Endodermal cell (in vitro differentiated cells): Measurements from ENCODE around the gene NIPBL. TPM values are rescaled to one million over a fixed set of nuclear protein-coding genes. Genes with fewer than 3 reads are reported as not detected.

ENCODE experiments used
- DNase-seq: peaks from one replicate; pipeline ENCODE4 v3.0.0-alpha.2; 2017
- H3K27ac ChIP-seq: 2 replicates; pipeline ENCODE4 v1.5.1; 2013; ENCODE audit warnings: mild to moderate bottlenecking, low read depth, low read length, moderate library complexity
- H3K27me3 ChIP-seq: 2 replicates; pipeline ENCODE4 v1.6.1; 2013; ENCODE audit warnings: mild to moderate bottlenecking, low read length, moderate library complexity; ENCODE audit not compliant: insufficient read depth, control insufficient read depth, poor library complexity, severe bottlenecking
- H3K36me3 ChIP-seq: 2 replicates; pipeline ENCODE4 v1.7.0; 2013; ENCODE audit warnings: mild to moderate bottlenecking, low read length, moderate library complexity; ENCODE audit not compliant: control insufficient read depth, insufficient read depth
- H3K4me1 ChIP-seq: one replicate; pipeline ENCODE4 v1.7.0; 2013; ENCODE audit warnings: low read length; ENCODE audit not compliant: control insufficient read depth, insufficient read depth
- H3K4me3 ChIP-seq: 2 replicates; pipeline ENCODE4 v1.5.1; 2013; ENCODE audit warnings: mild to moderate bottlenecking, low read length, moderate library complexity
- H3K9ac ChIP-seq: 2 replicates; pipeline ENCODE4 v1.6.1; 2013; ENCODE audit warnings: mild to moderate bottlenecking, low read length, moderate library complexity; ENCODE audit not compliant: poor library complexity, severe bottlenecking; ENCODE audit errors: extremely low read depth
- H3K9me3 ChIP-seq: 2 replicates; pipeline ENCODE4 v1.6.1; 2013; ENCODE audit warnings: mild to moderate bottlenecking, low read length, moderate library complexity; ENCODE audit not compliant: control insufficient read depth
- H3K27ac Mint-ChIP-seq: 2 replicates; pipeline ENCODE4 v1.8.0; 2020; ENCODE audit warnings: mixed read lengths
- H3K27me3 Mint-ChIP-seq: 2 replicates; pipeline ENCODE4 v1.8.0; 2021; ENCODE audit warnings: mild to moderate bottlenecking, mixed read lengths; ENCODE audit not compliant: insufficient read depth
- H3K36me3 Mint-ChIP-seq: 2 replicates; pipeline ENCODE4 v1.8.0; 2020; ENCODE audit warnings: low read depth, mixed read lengths
- H3K4me1 Mint-ChIP-seq: 2 replicates; pipeline ENCODE4 v1.8.0; 2020; ENCODE audit warnings: mixed read lengths
- H3K4me3 Mint-ChIP-seq: 2 replicates; pipeline ENCODE4 v1.8.0; 2020; ENCODE audit warnings: mild to moderate bottlenecking, moderate library complexity, mixed read lengths
- H3K9me3 Mint-ChIP-seq: 2 replicates; pipeline ENCODE4 v1.8.0; 2020; ENCODE audit warnings: mild to moderate bottlenecking, mixed read lengths
- WGBS, 2 experiments: methylation state at CpG; one replicate each; pipeline versions ENCODE4 v1.1.5 to v1.1.7; 2013; ENCODE audit warnings: missing lambda C conversion rate in 2 of 2, mixed read lengths in 1 of 2; ENCODE audit not compliant: insufficient coverage in 1 of 2, insufficient read length in 1 of 2; 5-methylcytosine and 5-hydroxymethylcytosine counted together
- total RNA-seq, 2 donors: library from RNA; stranded (reverse); fragmentation: NEBNext Ultra II Directional in 1 of 2; extraction: Animal tissue kit (Norgen Biotek cat#: 25700) in 1 of 2; gene quantifications; 2 replicates in 1 of 2; 3 replicates in 1 of 2; pipeline ENCODE4 v1.2.1, GENCODE V29; 2021
- TF ChIP-seq, protein P1 (sequence below): fragments of 200-600 bp; sonication (generic); conservative IDR thresholded peaks from 2 replicates; pipeline ENCODE4 v1.5.0; 2021; ENCODE audit warnings: antibody characterized with exemption, mild to moderate bottlenecking

NIPBL gene
- total RNA-seq, 2 donors from 2014 or later: 63.3 to 65.8 TPM

DNA sequence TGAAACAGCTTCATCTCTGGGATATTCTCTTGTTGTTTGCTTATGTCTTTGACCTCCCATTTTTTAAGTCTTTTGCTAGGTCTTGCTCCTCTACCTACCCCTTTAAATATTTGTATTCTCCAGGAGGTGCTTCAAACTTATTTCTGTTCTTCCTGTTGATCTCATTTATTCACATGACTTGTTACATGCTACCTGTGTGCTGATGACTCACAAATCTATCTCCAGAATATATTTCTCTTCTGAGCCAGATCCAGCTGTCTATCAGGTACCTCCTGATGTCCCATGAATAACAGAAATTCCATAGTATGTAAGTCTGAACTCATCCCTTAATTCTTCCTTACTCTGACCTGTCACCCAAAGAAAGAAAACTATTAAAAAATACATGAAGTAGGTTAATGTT, 11.0 kb downstream of the NIPBL start:
- Mint-ChIP-seq H3K27ac (peak overlapping the region; percentile 5), H3K36me3 (peaks cover 27% of the 10 kb centered on the region), H3K4me1 (peaks cover 11% of the 10 kb centered on the region), H3K9me3 (peaks cover 5% of the 10 kb centered on the region), H3K4me3 (no peak overlapping the region), H3K27me3 (no peaks in the 10 kb centered on the region)
- Histone ChIP-seq H3K4me1 (peaks cover 4% of the 10 kb centered on the region), H3K4me3 (no peak overlapping the region), H3K9ac (no peak overlapping the region), H3K36me3 (peaks cover 16% of the 10 kb centered on the region), H3K27me3 (no peaks in the 10 kb centered on the region), H3K9me3 (peaks cover 6% of the 10 kb centered on the region), H3K27ac (no peak overlapping the region)
- TF ChIP-seq, protein P1, sequence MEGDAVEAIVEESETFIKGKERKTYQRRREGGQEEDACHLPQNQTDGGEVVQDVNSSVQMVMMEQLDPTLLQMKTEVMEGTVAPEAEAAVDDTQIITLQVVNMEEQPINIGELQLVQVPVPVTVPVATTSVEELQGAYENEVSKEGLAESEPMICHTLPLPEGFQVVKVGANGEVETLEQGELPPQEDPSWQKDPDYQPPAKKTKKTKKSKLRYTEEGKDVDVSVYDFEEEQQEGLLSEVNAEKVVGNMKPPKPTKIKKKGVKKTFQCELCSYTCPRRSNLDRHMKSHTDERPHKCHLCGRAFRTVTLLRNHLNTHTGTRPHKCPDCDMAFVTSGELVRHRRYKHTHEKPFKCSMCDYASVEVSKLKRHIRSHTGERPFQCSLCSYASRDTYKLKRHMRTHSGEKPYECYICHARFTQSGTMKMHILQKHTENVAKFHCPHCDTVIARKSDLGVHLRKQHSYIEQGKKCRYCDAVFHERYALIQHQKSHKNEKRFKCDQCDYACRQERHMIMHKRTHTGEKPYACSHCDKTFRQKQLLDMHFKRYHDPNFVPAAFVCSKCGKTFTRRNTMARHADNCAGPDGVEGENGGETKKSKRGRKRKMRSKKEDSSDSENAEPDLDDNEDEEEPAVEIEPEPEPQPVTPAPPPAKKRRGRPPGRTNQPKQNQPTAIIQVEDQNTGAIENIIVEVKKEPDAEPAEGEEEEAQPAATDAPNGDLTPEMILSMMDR: no peak
- DNase-seq: no peak

DNA sequence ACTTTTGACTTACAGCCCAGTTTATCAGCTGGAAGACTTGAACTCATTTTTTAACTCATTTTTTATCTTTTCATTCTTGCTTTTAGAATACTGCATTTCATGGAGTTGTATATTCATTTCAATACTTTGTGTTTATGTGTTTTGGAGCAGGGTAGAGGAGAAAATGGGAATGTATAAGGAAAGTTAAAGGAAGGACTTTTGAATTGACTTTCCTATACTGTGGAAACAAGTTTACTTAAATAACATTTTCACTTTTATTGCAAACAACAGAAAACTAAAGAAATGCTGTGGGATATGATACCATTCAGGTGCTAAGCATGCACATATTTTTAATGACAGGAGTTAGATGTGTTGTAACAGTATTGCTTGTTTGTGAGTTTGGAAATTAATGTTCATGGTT, 11.7 kb downstream of the NIPBL start:
- H3K27ac ChIP-seq: no peak overlapping the region
- no peak overlapping the region for H3K9ac ChIP-seq
- DNase-seq: no peak
- Mint-ChIP-seq H3K4me1 (peaks cover 11% of the 10 kb centered on the region), H3K27ac (no peak overlapping the region), H3K36me3 (peaks cover 27% of the 10 kb centered on the region), H3K27me3 (no peaks in the 10 kb centered on the region), H3K9me3 (peaks cover 5% of the 10 kb centered on the region), H3K4me3 (no peak overlapping the region)
- H3K4me1 ChIP-seq: peaks cover 4% of the 10 kb centered on the region
- H3K36me3 ChIP-seq: peaks cover 16% of the 10 kb centered on the region
- no peak overlapping the region for H3K4me3 ChIP-seq
- no peaks in the 10 kb centered on the region for H3K27me3 ChIP-seq
- peaks cover 6% of the 10 kb centered on the region for H3K9me3 ChIP-seq
- TF ChIP-seq, protein P1: no peak

DNA sequence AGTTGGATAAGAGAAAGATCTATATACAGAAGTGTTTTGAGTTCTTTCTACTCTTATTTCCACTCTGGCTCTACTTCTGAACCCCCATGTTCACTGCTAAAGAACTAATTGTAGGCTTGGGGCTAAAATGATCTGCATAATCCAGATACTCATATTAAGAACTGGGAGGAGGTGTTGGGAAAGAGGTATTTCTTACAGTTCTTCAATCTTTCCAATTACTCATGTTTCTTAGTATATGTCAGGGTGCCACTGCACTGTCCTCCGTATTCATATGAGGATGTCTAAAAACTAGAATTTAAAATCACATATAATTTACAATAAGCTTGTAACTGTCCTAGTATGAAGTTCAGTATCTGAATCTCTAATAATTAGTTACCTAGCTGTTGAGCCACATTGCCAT, 12.7 kb downstream of the NIPBL start:
- 100% methylated on average over 1 of the region's 1 CpG; no CpG with 5 or more reads in 1 of the 2 experiments for WGBS, 2 experiments
- no peak overlapping the region for H3K4me3 Mint-ChIP-seq
- no peaks in the 10 kb centered on the region for H3K27me3 Mint-ChIP-seq

More for the DNA sequence above, 12.7 kb downstream of the NIPBL start:
- peaks cover 11% of the 10 kb centered on the region for H3K4me1 Mint-ChIP-seq
- H3K9me3 Mint-ChIP-seq: peaks cover 5% of the 10 kb centered on the region
- peaks cover 27% of the 10 kb centered on the region for H3K36me3 Mint-ChIP-seq
- H3K36me3 ChIP-seq: peaks cover 16% of the 10 kb centered on the region
- no peak overlapping the region for H3K27ac Mint-ChIP-seq
- H3K9ac ChIP-seq: no peak overlapping the region
- H3K4me1 ChIP-seq: peaks cover 4% of the 10 kb centered on the region
- no peak overlapping the region for H3K4me3 ChIP-seq
- DNase-seq: no peak
- no peaks in the 10 kb centered on the region for H3K27me3 ChIP-seq
- TF ChIP-seq, protein P1: no peak
- peaks cover 6% of the 10 kb centered on the region for H3K9me3 ChIP-seq
- no peak overlapping the region for H3K27ac ChIP-seq
